Hepatocyte (in vitro differentiated cells): ENCODE measurements around the gene MAPK14.

ENCODE experiments used
- EZH2 ChIP-seq: fragments of 200-600 bp; sonication (generic); IDR thresholded peaks from 2 replicates; pipeline ENCODE4 v1.6.1; 2016; ENCODE audit warnings: antibody characterized with exemption, mild to moderate bottlenecking, borderline replicate concordance
- EZH2phosphoT487 ChIP-seq: fragments of 200-600 bp; sonication (generic); IDR thresholded peaks from one replicate; pipeline ENCODE4 v1.6.1; 2018; ENCODE audit warnings: antibody characterized with exemption, mild to moderate bottlenecking, low read depth, moderate library complexity; ENCODE audit not compliant: unreplicated experiment, severe bottlenecking
- TF ChIP-seq, protein P1 (sequence below): fragments of 200-600 bp; sonication (generic); IDR thresholded peaks from 2 replicates; pipeline ENCODE4 v1.5.1; 2016; ENCODE audit warnings: antibody characterized with exemption, mild to moderate bottlenecking; ENCODE audit not compliant: poor library complexity

GRCh38 chr6:36129941-36130666 is 102.5 kb downstream of the MAPK14 start, which contains the start of gene MAPK13:
- TF ChIP-seq, protein P1, sequence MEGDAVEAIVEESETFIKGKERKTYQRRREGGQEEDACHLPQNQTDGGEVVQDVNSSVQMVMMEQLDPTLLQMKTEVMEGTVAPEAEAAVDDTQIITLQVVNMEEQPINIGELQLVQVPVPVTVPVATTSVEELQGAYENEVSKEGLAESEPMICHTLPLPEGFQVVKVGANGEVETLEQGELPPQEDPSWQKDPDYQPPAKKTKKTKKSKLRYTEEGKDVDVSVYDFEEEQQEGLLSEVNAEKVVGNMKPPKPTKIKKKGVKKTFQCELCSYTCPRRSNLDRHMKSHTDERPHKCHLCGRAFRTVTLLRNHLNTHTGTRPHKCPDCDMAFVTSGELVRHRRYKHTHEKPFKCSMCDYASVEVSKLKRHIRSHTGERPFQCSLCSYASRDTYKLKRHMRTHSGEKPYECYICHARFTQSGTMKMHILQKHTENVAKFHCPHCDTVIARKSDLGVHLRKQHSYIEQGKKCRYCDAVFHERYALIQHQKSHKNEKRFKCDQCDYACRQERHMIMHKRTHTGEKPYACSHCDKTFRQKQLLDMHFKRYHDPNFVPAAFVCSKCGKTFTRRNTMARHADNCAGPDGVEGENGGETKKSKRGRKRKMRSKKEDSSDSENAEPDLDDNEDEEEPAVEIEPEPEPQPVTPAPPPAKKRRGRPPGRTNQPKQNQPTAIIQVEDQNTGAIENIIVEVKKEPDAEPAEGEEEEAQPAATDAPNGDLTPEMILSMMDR: no peak
- TF ChIP-seq EZH2phosphoT487: no peak
- no peak for TF ChIP-seq EZH2
